Suprapubic skin (tissue), 4 donors: Measurements from ENCODE around the gene TBC1D22A. TPM values are rescaled to one million over a fixed set of nuclear protein-coding genes. Genes with fewer than 3 reads are reported as not detected.

ENCODE experiments used
- DNase-seq, 2 donors: peaks; one replicate each; pipeline ENCODE4 v3.0.0-alpha.2; 2019; ENCODE audit warnings: low spot score in 2 of 2
- H3K27ac ChIP-seq: fragments of 200-600 bp; sonication (generic); one replicate; pipeline ENCODE4 v1.5.1; 2019
- H3K27me3 ChIP-seq: fragments of 200-600 bp; sonication (generic); one replicate; pipeline ENCODE4 v1.5.1; 2019
- H3K36me3 ChIP-seq: fragments of 200-600 bp; sonication (generic); one replicate; pipeline ENCODE4 v1.5.1; 2019
- H3K4me1 ChIP-seq: fragments of 200-600 bp; sonication (generic); one replicate; pipeline ENCODE4 v1.5.1; 2019
- H3K4me3 ChIP-seq: fragments of 200-600 bp; sonication (generic); one replicate; pipeline ENCODE4 v1.5.1; 2019; ENCODE audit warnings: mild to moderate bottlenecking
- H3K9me3 ChIP-seq: fragments of 200-600 bp; sonication (generic); one replicate; pipeline ENCODE4 v1.5.1; 2019
- CTCF ChIP-seq, 2 donors: fragments of 200-600 bp in 1 of 2; fragments of 450-650 bp in 1 of 2; sonication (generic) in 1 of 2; IDR thresholded peaks; one replicate each; pipeline ENCODE4 v1.5.1; 2016 to 2019; ENCODE audit warnings: antibody characterized with exemption in 2 of 2, mild to moderate bottlenecking in 1 of 2, moderate library complexity in 1 of 2
- EP300 ChIP-seq: sonication (generic); formaldehyde crosslinking; IDR thresholded peaks from one replicate; pipeline ENCODE4 v1.6.1; 2017; ENCODE audit warnings: antibody characterized with exemption
- POLR2A ChIP-seq, 2 donors: fragments of 450-650 bp; IDR thresholded peaks; one replicate each; pipeline ENCODE4 v1.6.1; 2017; ENCODE audit warnings: antibody characterized with exemption in 2 of 2, mild to moderate bottlenecking in 2 of 2, moderate library complexity in 2 of 2
- POLR2AphosphoS5 ChIP-seq, 3 donors: sonication (generic); formaldehyde crosslinking; IDR thresholded peaks; one replicate each; pipeline ENCODE4 v1.6.1; 2017; ENCODE audit warnings: antibody characterized with exemption in 3 of 3
- WGBS: methylation state at CpG from one replicate; pipeline ENCODE4 v1.1.5; 2018; 5-methylcytosine and 5-hydroxymethylcytosine counted together
- total RNA-seq, 4 donors: library from RNA; depleted of rRNA; stranded (reverse); fragments of >200 nt; gene quantifications; one replicate each; pipeline ENCODE4 v1.1.0, GENCODE V29; 2016

Gene TBC1D22A
- total RNA-seq, 4 donors from 2014 or later, result 24.8 to 43.2 (median 35.4) TPM

- TF ChIP-seq CTCF (IDR thresholded peaks at IDR 0.05) (no peak), POLR2A (IDR thresholded peaks at IDR 0.05) (no peak), EP300 (no peak), POLR2AphosphoS5 (IDR thresholded peaks at IDR 0.05) (no peak)
- no peak for DNase-seq
- H3K27ac ChIP-seq, result no peak overlapping the region
- 76% methylated on average over 3 of the region's 3 CpGs for whole genome bisulfite sequencing
- H3K36me3 ChIP-seq, result no peaks in the 10 kb centered on the region
- H3K4me1 ChIP-seq, result peaks cover 19% of the 10 kb centered on the region
- no peak overlapping the region for H3K4me3 ChIP-seq
- H3K27me3 ChIP-seq, result no peaks in the 10 kb centered on the region
- H3K9me3 ChIP-seq, result no peaks in the 10 kb centered on the region
These were observed 386.1 kb downstream of the TBC1D22A start for GRCh38 chr22:47148510-47148909.

- Histone ChIP-seq H3K4me1 (peaks cover 14% of the 10 kb centered on the region), H3K27ac (no peak overlapping the region), H3K27me3 (no peaks in the 10 kb centered on the region), H3K36me3 (no peaks in the 10 kb centered on the region), H3K4me3 (no peak overlapping the region), H3K9me3 (no peaks in the 10 kb centered on the region)
- DNase-seq, result no peak
- WGBS, result 83% methylated on average over 29 of the region's 31 CpGs
- no peak for TF ChIP-seq POLR2A (IDR thresholded peaks at IDR 0.05)
- TF ChIP-seq POLR2AphosphoS5 (IDR thresholded peaks at IDR 0.05), result no peak
These were observed 386.7 kb downstream of the TBC1D22A start for GRCh38 chr22:47148956-47149728.

GRCh38 chr22:47149976-47150375 lies 387.5 kb downstream of the TBC1D22A start:
- Histone ChIP-seq H3K4me1 (peaks cover 19% of the 10 kb centered on the region), H3K27ac (no peak overlapping the region), H3K36me3 (no peaks in the 10 kb centered on the region), H3K9me3 (no peaks in the 10 kb centered on the region), H3K4me3 (no peak overlapping the region), H3K27me3 (no peaks in the 10 kb centered on the region)
- no CpG with 5 or more reads among the region's 13 CpGs for WGBS
- DNase-seq, result no peak
- TF ChIP-seq POLR2A (IDR thresholded peaks at IDR 0.05) (no peak), EP300 (no peak), POLR2AphosphoS5 (IDR thresholded peaks at IDR 0.05) (no peak), CTCF (IDR thresholded peaks at IDR 0.05) (no peak)

- H3K4me1 ChIP-seq, result peaks cover 16% of the 10 kb centered on the region
- no peaks in the 10 kb centered on the region for H3K9me3 ChIP-seq
- no peak overlapping the region for H3K27ac ChIP-seq
- H3K27me3 ChIP-seq, result no peaks in the 10 kb centered on the region
- TF ChIP-seq POLR2AphosphoS5 (IDR thresholded peaks at IDR 0.05), result no peak
- TF ChIP-seq CTCF (IDR thresholded peaks at IDR 0.05), result no peak
- TF ChIP-seq EP300, result no peak
- no peak for TF ChIP-seq POLR2A (IDR thresholded peaks at IDR 0.05)
- 100% methylated on average over 14 of the region's 21 CpGs for WGBS
- H3K4me3 ChIP-seq, result no peak overlapping the region
- no peak for DNase-seq
- H3K36me3 ChIP-seq, result no peaks in the 10 kb centered on the region
These were observed 388.0 kb downstream of the TBC1D22A start for GRCh38 chr22:47150426-47150825.

- TF ChIP-seq EP300, result no peak
- TF ChIP-seq POLR2AphosphoS5 (IDR thresholded peaks at IDR 0.05), result no peak
- no peak for TF ChIP-seq POLR2A (IDR thresholded peaks at IDR 0.05)
- TF ChIP-seq CTCF (IDR thresholded peaks at IDR 0.05), result no peak
- no peak for DNase-seq
- H3K27me3 ChIP-seq, result no peaks in the 10 kb centered on the region
- peaks cover 14% of the 10 kb centered on the region for H3K4me1 ChIP-seq
- no peaks in the 10 kb centered on the region for H3K36me3 ChIP-seq
- 98% methylated on average over 17 of the region's 19 CpGs for WGBS
- no peak overlapping the region for H3K4me3 ChIP-seq
- no peaks in the 10 kb centered on the region for H3K9me3 ChIP-seq
- no peak overlapping the region for H3K27ac ChIP-seq
These were observed 388.6 kb downstream of the TBC1D22A start for GRCh38 chr22:47151064-47151463.
